ENCODE results near the gene ANKRD23.

The ANKRD23 gene

DNA sequence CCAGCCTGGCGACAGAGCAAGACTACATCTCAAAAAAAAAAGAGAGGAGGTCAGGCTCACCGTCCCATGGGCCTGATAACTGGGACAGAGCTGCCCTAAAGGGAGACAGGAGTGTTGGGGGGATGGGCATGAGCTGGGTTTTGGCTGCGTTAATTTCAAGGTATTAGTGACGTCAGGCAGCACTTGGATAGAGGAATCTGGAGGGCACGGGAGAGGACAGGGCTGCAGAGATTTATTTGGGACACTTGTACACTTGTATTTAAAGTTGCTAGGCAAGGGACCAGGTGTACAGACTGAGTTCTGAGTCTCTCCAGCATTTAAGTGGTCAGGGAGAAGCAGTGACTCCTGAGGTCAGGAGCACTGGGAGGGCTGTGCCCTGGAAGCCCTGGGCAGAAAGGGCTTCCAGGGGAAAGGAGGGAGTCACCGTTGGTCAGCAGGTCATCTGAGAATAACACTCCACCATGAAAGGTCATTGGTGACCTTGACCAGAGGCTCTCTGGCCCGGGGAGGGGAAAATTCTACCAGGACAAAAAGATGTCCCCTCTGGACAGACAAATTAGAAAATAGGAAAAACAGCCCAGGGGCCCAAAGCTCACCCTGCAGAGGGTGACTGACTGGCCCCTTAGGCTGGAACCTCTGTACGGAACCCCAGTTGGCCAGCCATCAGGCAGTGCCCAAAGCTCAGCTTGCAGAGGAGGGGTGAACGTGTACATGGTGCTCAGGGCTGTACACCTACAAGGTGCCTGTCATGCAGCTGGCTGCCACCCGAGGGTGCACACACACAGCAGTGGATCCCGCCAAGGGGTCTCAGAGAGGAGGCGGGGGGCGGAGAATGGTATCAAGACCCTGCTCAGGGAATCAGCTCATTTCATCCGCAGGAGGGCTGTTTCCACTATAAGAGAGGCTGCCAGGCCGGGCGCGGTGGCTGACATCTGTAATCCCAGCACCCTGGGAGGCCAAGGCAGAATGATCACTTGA is 50.8 kb downstream of the ANKRD23 start:
- DNase-seq: no peak

DNA sequence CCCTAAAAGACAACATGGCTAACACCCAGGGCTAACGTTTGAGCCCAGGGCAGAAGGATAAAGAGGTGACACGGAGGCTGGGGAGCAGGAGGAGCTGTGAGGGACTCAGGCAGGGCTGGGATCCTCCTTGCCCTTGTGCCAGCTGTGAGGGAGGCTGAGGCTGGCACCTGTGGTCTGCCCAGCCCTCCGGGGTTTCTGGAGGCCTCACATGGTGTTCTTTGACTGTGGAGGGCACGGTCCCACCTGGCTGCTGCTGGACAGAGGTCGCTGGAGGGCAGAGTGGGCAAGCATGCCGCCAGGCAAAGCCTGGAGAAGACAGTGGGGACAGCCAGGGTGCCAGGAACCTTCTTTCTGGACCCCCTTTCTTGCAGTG is 54.6 kb downstream of the ANKRD23 start:
- no peak for DNase-seq

DNA sequence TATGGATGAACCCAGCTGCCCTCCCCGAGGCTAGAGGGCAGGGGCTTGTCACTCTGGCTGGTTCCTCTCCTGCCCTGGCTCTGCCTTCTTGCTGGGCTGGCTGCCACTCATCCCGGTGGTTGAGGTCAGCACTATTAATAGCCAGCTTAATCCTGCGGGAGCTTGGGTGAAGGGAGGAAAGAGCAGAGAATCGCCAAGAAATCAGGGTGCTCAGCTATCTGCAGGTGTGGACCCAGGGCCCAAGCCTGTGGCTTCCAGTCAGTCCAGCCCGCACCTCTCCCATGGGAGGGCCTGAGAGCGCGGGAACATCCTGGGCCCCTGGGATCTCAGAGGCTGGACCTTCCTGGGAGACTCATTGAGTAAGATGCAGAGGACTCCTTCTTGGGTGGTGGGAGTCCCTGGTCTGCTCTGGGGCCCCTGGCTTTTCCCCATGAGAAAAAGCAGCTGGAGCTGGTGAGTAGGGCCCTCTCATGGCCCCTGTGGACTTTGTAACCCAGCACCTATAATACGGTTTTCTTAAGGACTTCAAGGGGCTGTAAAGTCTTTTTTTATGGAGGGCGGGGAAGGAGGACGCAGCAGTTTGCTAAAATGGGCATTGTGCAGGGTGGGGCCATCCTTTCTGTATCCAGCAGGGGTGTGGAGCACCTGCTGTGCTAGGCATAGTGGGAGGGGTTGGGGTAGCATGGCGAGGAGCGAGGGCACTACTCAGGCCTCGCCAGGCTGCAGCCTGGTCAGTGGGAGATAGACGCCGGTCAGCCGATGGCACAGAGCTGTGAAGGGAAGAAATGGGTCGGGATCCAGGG is 55.2 kb downstream of the ANKRD23 start:
- DNase-seq: no peak

Data from activated naive CD4-positive, alpha-beta T cell treated with Interleukin-2 at 50 U/mL for 16 hours (primary cell).